Measurements from ENCODE around the gene NDUFB10.

The NDUFB10 gene

DNA sequence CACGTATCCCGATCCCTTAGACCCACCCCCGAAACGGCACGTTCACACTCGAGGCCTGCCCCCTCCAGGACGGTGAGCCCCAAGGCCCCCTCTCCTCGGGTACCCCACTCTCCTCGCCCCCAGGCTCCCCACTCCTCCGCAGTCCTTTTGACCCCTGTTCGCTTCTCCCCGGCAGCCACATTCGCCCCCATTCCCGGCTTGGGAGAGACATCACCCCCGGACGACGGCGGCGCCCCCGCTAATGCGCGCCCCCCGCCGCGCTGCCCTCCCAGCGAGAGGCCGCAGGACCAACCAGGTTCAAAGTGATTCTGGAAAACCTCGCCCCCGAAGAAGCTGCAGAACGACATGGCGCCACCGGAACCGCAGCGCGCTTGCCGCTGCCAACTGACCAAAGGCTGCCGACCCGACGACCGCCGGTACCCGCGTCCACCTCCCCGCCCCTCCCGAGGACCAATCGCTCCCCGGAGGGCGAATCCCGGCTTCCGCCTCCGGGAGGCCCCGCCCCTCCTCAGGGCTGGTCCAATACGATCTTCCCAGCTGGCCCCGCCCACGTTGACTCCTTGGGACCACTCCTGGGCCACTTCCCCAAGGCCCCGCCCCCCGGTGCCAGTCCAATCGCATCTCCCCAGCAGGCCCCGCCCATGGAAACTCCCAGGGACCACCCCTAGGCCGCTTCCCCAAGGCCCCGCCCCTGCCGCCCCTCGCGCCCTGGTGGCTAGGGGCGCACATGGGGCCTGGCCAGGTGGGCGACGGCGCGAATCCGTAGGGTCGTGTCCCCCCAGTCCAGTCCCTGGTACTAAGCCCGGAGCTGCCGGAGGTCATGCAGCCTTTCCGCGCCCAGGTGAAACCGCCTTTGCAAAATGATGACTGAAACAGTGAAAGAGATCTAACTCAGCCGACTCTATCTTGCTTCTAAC, 16.3 kb upstream of the NDUFB10 start, which contains the start of gene MSRB1:
Gene MSRB1, minus strand, starts transcription at position 390 of the 917 bp plus-strand sequence. Its CDS starts 43 bp downstream, at position 347.
- TF ChIP-seq, protein P1, sequence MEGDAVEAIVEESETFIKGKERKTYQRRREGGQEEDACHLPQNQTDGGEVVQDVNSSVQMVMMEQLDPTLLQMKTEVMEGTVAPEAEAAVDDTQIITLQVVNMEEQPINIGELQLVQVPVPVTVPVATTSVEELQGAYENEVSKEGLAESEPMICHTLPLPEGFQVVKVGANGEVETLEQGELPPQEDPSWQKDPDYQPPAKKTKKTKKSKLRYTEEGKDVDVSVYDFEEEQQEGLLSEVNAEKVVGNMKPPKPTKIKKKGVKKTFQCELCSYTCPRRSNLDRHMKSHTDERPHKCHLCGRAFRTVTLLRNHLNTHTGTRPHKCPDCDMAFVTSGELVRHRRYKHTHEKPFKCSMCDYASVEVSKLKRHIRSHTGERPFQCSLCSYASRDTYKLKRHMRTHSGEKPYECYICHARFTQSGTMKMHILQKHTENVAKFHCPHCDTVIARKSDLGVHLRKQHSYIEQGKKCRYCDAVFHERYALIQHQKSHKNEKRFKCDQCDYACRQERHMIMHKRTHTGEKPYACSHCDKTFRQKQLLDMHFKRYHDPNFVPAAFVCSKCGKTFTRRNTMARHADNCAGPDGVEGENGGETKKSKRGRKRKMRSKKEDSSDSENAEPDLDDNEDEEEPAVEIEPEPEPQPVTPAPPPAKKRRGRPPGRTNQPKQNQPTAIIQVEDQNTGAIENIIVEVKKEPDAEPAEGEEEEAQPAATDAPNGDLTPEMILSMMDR (IDR thresholded peaks at IDR 0.05; ENCODE audit: extremely low read depth, insufficient read depth, missing control alignments): no peak
- in situ Hi-C loops (cut with MboI; ENCODE audit: low pct_unique_long_range_greater_than_20kb, low sequenced_read_pairs, unreplicated experiment): no loop called here
- peak; percentile 100 for DNase-seq (ENCODE audit: low spot score)

- no peak for DNase-seq (ENCODE audit: low spot score)
- TF ChIP-seq, protein P1 (IDR thresholded peaks at IDR 0.05; ENCODE audit: extremely low read depth, insufficient read depth, missing control alignments): no peak
Observed at GRCh38 chr16:1944612-1945199, 14.6 kb upstream of the NDUFB10 start.

DNA sequence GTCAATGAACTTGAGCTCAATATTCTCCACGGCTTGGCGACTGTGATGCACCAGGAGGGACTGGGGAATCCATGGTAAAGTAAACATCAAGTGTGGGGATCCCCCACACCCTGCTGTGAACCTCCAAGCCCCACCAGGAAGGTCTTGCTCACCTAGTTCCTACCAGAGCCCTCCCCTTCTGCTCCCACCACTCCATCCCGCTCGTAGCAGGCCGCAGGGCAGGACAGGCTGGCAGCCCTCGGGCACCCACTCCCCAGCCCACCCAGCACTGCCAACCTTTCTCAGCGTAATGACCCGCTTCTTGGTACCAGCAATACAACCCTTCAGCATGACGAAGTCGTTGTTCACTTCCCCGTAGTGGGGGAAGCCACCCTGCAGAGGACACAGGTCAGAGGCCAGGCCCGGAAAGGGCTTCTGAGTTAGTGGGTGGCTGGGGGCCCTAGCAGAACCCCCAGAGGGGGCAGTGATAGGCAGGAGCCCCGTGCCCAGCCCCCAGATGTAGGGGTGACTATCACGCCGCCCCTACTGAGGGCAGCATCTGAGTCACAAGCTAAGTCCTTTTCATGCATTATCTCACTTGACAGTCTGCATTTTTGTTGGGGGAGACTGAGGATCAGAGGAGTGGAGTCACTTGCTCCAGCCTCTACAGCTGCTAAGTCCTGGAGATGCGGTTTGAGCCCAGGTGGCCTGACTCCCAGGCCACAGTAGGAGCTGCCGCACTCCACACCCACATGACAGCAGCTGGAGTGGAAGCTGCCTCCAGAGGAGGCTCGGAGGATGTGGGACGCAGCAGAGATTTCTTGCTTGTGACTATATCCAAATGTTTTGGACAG, 13.6 kb upstream of the NDUFB10 start:
- in situ Hi-C loops (cut with MboI; ENCODE audit: low pct_unique_long_range_greater_than_20kb, low sequenced_read_pairs, unreplicated experiment): no loop called here
- TF ChIP-seq, protein P1 (IDR thresholded peaks at IDR 0.05; ENCODE audit: extremely low read depth, insufficient read depth, missing control alignments): no peak
- DNase-seq (ENCODE audit: low spot score): no peak

More at GRCh38 chr16:1944612-1945199, 14.6 kb upstream of the NDUFB10 start:
- in situ Hi-C loops (cut with MboI; ENCODE audit: low pct_unique_long_range_greater_than_20kb, low sequenced_read_pairs, unreplicated experiment): no loop called here

DNA sequence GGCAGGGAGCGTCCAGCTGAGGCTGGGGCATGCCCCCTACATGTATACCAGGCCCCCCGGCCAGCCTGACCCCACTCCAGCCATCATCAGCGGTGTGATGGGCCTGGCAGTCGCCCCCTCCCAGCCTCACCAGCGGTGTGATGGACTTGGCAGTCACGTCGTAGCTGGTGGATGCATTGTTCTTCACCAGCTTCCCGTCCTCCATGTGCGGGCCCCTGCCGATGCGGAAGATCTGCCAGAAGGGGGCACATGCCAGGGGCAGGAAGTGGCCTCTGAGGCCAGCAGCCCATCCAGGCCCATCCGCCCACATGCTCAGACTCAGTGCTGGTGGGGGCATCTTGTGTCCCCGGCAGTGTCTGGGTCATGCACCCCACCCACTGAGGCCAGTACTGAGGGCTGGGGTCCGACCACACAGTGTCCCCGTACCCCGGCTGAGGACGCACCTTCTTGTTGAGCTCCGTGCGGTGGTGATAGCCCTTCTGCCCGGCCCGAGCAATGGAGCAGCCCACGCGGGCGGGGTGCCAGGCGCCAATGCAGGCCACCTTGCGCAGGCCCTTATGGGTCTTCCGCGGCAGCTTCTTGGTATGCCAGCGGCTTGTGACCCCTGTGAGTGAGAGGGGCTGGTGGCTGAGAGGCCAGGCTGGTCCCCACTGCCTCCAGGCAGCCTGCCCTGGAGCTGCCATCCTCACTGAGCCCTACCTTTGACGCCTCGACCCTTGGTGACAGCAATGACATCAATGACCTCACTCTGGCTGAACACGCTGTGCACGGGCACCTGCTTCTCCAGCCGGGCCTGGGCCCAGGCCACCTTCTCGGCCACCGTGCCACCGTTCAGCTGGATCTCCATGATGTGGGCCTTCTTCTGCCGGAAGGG, 12.6 kb upstream of the NDUFB10 start:
- DNase-seq (ENCODE audit: low spot score): no peak
- in situ Hi-C loops (cut with MboI; ENCODE audit: low pct_unique_long_range_greater_than_20kb, low sequenced_read_pairs, unreplicated experiment): no loop called here
- TF ChIP-seq, protein P1 (IDR thresholded peaks at IDR 0.05; ENCODE audit: extremely low read depth, insufficient read depth, missing control alignments): no peak

DNA sequence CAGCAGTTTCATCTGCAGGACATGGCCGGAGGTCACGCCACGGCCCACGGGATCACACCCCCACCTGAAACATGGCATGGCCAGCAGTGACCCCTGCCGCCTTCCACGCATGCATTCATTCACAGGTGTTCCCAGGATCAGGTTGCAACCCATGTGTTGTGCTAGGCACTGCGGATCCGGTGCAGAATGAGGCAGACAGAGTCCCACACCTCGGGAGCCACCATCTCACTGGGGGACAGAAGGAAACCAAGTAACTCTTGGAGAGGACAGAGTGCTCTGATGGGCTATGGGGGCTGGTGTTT, 12.0 kb upstream of the NDUFB10 start:
- TF ChIP-seq, protein P1 (IDR thresholded peaks at IDR 0.05; ENCODE audit: extremely low read depth, insufficient read depth, missing control alignments): no peak
- DNase-seq (ENCODE audit: low spot score): no peak
- in situ Hi-C loops (cut with MboI; ENCODE audit: low pct_unique_long_range_greater_than_20kb, low sequenced_read_pairs, unreplicated experiment): no loop called here
